ENCODE data around the gene COL4A3. TPM values are rescaled to one million over a fixed set of nuclear protein-coding genes. Genes with fewer than 3 reads are reported as not detected.
A peak's percentile ranks its signal among the peaks of the same experiment; 100 is the strongest.

The COL4A3 gene
- 0.12 and 0.49 TPM in 2 replicates for total RNA-seq (2022)
- percentile 16 among the genes with signal in this experiment for Bru-seq, nascent RNA
- percentile 14 among the genes with signal in this experiment for BruChase-seq, experiment 1, labeled RNA remaining after a 6-hour chase
- percentile 16 among the genes with signal in this experiment for BruChase-seq, experiment 2, labeled RNA remaining after a 2-hour chase
- long read RNA-seq, partial matches to known transcripts = 0 of 4 reads
- long read RNA-seq, other reads (novel, unspliced or antisense) = 4 of 4 reads

DNA sequence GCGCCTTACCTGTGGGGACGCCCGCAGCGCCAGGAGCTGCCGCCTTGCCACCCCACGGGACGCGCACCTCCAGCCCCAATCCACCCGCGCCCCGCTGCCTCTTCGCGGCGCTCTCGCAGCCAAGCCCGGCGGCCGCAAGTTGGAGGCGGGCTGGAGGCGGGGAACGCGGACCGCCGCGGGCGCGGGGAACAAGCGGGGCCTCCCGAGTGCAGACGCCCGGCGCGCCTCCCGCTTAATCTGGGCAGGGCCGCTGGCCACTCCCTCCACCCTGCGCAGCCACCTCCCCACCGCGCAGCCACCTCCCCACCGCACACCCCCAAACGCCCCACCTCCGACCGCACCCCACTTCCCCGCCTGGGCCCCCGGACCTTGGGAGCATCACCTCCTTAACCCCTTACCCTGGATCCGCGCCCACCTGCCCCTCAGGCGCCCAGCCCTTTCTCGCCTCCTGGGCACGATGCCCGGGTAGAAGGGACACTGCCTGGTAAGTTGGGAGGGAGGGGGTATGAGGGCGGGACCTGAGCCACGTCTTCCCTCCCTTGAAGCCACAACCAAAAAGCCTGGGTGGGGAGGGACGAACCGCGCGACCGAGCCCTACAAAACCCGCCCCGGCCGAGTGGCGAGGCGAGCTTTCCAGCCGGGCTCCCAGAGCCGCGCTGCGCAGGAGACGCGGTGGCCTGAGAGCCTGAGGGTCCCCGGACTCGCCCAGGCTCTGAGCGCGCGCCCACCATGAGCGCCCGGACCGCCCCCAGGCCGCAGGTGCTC, at the start of gene COL4A3, which contains the start of gene COL4A4:
COL4A3 (plus strand) TSS at position 627 of the 765 bp plus-strand sequence; CDS start at position 730, 103 bp downstream.
COL4A4 (minus strand) TSS at position 208 of the 765 bp plus-strand sequence. CDS start 16,722 bp downstream, outside the sequence.
- DNase-seq (ENCODE audit: unreplicated experiment) = peak; percentile 43
- H3K27ac Mint-ChIP-seq (ENCODE audit: low read depth, unreplicated experiment) = no peak within 1 kb of the TSS
- intact Hi-C loops (cut with micrococcal nuclease) = no loop called here
- POLR2A ChIA-PET = interaction anchor here (1.2 kb wide), 1 partner anchor 63 kb away, joined by 3 read pairs; no protein-coding TSS in a partner anchor
- H3K27me3 Mint-ChIP-seq (ENCODE audit: insufficient read depth, unreplicated experiment) = peaks cover 42% of the 10 kb centered on the region
- peak within 1 kb of the TSS; percentile 71 for H3K4me3 Mint-ChIP-seq (ENCODE audit: unreplicated experiment)
- no peaks in the 10 kb centered on the region for H3K4me1 Mint-ChIP-seq (ENCODE audit: insufficient read depth, unreplicated experiment)
- TF ChIP-seq, protein P1, sequence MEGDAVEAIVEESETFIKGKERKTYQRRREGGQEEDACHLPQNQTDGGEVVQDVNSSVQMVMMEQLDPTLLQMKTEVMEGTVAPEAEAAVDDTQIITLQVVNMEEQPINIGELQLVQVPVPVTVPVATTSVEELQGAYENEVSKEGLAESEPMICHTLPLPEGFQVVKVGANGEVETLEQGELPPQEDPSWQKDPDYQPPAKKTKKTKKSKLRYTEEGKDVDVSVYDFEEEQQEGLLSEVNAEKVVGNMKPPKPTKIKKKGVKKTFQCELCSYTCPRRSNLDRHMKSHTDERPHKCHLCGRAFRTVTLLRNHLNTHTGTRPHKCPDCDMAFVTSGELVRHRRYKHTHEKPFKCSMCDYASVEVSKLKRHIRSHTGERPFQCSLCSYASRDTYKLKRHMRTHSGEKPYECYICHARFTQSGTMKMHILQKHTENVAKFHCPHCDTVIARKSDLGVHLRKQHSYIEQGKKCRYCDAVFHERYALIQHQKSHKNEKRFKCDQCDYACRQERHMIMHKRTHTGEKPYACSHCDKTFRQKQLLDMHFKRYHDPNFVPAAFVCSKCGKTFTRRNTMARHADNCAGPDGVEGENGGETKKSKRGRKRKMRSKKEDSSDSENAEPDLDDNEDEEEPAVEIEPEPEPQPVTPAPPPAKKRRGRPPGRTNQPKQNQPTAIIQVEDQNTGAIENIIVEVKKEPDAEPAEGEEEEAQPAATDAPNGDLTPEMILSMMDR (IDR thresholded peaks at IDR 0.05; ENCODE audit: unreplicated experiment) = no peak
- CTCF ChIA-PET = interaction anchor here (0.7 to 3.5 kb wide), 3 partner anchors 13 to 211 kb away, joined by 3 to 15 read pairs (median 3); no protein-coding TSS in a partner anchor
- no peaks in the 10 kb centered on the region for H3K36me3 Mint-ChIP-seq (ENCODE audit: insufficient read depth, unreplicated experiment)
- no TSS peak for BruUV-seq (replicated peaks)
- H3K9me3 Mint-ChIP-seq (ENCODE audit: unreplicated experiment) = peaks cover 6% of the 10 kb centered on the region

DNA sequence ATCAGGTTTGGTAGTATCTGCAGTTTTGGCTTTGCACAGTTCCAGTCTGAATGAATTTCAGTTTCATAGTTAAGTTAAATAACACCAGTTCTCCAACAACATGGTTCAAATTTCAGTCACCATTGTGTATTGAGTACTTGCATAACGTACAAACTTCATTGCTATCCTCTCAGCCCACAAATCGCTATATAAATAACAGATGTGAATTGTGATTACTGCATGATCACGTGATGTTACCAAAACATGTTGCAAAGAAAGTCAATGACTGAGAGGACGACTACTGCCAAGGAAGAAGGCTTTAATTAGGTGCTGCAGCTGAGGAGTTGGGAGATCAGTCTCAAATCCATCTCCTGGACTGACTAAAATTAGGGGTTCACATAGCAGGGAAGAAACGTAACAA, 48.7 kb upstream of the COL4A3 start:
- no peaks in the 10 kb centered on the region for H3K36me3 Mint-ChIP-seq (ENCODE audit: insufficient read depth, unreplicated experiment)
- no peak for DNase-seq (ENCODE audit: unreplicated experiment)
- intact Hi-C loops (cut with micrococcal nuclease) = no loop called here
- peaks cover 12% of the 10 kb centered on the region for H3K27me3 Mint-ChIP-seq (ENCODE audit: insufficient read depth, unreplicated experiment)
- TF ChIP-seq, protein P1 (IDR thresholded peaks at IDR 0.05; ENCODE audit: unreplicated experiment) = no peak
- no peaks in the 10 kb centered on the region for H3K4me1 Mint-ChIP-seq (ENCODE audit: insufficient read depth, unreplicated experiment)
- ChIA-PET CTCF (interaction anchor here (1.8 kb wide), 1 partner anchor 8 kb away, joined by 7 read pairs; no protein-coding TSS in a partner anchor), POLR2A (no interaction called here)
- BruUV-seq (replicated peaks) = no TSS peak
- H3K27ac Mint-ChIP-seq (ENCODE audit: low read depth, unreplicated experiment) = no peak overlapping the region
- no peaks in the 10 kb centered on the region for H3K9me3 Mint-ChIP-seq (ENCODE audit: unreplicated experiment)
- no peak overlapping the region for H3K4me3 Mint-ChIP-seq (ENCODE audit: unreplicated experiment)

DNA sequence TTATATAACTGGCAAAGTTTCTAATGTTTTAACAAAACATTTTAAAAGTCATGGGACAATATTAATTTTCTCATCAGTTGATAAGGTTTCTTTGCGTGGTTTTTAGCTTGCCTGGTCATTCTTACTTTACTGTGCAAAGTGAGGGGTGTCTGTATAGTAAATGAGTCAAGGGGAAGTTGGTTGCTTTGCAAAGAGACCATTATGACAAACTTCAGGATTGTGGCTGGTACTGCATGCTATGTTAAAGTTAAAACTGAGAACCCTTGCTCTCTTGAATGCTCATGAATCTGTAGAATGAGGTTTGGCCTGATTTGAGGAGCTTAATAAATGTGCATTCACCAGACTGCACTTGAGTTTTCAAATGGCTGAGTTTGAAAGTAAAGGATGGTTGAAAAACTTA, 47.4 kb upstream of the COL4A3 start:
- POLR2A ChIA-PET = no interaction called here
- Mint-ChIP-seq H3K36me3 (ENCODE audit: insufficient read depth, unreplicated experiment) (no peaks in the 10 kb centered on the region), H3K4me3 (ENCODE audit: unreplicated experiment) (no peak overlapping the region), H3K9me3 (ENCODE audit: unreplicated experiment) (no peaks in the 10 kb centered on the region), H3K4me1 (ENCODE audit: insufficient read depth, unreplicated experiment) (no peaks in the 10 kb centered on the region), H3K27me3 (ENCODE audit: insufficient read depth, unreplicated experiment) (peaks cover 12% of the 10 kb centered on the region), H3K27ac (ENCODE audit: low read depth, unreplicated experiment) (no peak overlapping the region)
- CTCF ChIA-PET = interaction anchor here (0.6 to 1.8 kb wide), 3 partner anchors 9 to 728 kb away, joined by 3 to 7 read pairs (median 3); no protein-coding TSS in a partner anchor
- BruUV-seq (replicated peaks) = no TSS peak
- TF ChIP-seq, protein P1 (IDR thresholded peaks at IDR 0.05; ENCODE audit: unreplicated experiment) = no peak
- DNase-seq (ENCODE audit: unreplicated experiment) = no peak
- intact Hi-C loops (cut with micrococcal nuclease) = no loop called here

DNA sequence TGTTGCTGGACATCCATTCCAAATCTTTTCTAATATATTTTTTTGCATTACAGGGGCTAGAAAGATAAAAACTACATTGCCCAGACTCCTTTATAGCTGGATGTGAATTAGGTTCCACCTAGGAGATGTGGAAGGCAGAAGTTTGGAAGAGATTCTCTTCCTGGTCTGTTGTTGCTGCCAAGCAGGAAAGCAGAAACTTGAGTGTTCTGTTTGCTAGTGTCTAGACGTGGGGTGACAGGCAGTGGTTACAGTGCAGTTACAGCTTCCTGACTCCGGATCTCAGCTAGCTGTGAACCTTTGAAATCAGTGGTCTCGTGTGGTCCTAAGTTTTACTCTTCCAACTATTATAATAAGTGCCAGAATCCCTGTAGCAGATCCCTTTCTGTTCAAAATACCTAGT, 46.6 kb upstream of the COL4A3 start:
- H3K4me1 Mint-ChIP-seq (ENCODE audit: insufficient read depth, unreplicated experiment) = no peaks in the 10 kb centered on the region
- ChIA-PET POLR2A (no interaction called here), CTCF (interaction anchor here (0.5 to 1.8 kb wide), 3 partner anchors 10 to 1639 kb away, joined by 3 to 7 read pairs (median 3); no protein-coding TSS in a partner anchor)
- intact Hi-C loops (cut with micrococcal nuclease) = no loop called here
- no peak overlapping the region for H3K27ac Mint-ChIP-seq (ENCODE audit: low read depth, unreplicated experiment)
- peaks cover 12% of the 10 kb centered on the region for H3K27me3 Mint-ChIP-seq (ENCODE audit: insufficient read depth, unreplicated experiment)
- no peak overlapping the region for H3K4me3 Mint-ChIP-seq (ENCODE audit: unreplicated experiment)
- TF ChIP-seq, protein P1 (IDR thresholded peaks at IDR 0.05; ENCODE audit: unreplicated experiment) = no peak
- no peaks in the 10 kb centered on the region for H3K36me3 Mint-ChIP-seq (ENCODE audit: insufficient read depth, unreplicated experiment)
- DNase-seq (ENCODE audit: unreplicated experiment) = no peak
- no TSS peak for BruUV-seq (replicated peaks)
- no peaks in the 10 kb centered on the region for H3K9me3 Mint-ChIP-seq (ENCODE audit: unreplicated experiment)

Measured in MCF 10A (cell line).